Endothelial cell of umbilical vein (primary cell): Measurements from ENCODE around the gene ZBTB32.

Source experiments
- CTCF ChIP-seq, 2 donors: IDR thresholded peaks; 1 replicate in 1 of 2; 2 replicates in 1 of 2; pipeline ENCODE4 v1.5.1; 2011; ENCODE audit warnings: low read length in 2 of 2, mild to moderate bottlenecking in 2 of 2, moderate library complexity in 2 of 2, control low read depth in 1 of 2, inconsistent platforms in 1 of 2, low read depth in 1 of 2; ENCODE audit not compliant: insufficient read depth in 1 of 2; ENCODE audit errors: extremely low read depth in 1 of 2
- EZH2 ChIP-seq: IDR thresholded peaks from 2 replicates; pipeline ENCODE4 v1.6.1; 2012; ENCODE audit warnings: borderline replicate concordance, low read depth, mild to moderate bottlenecking, moderate library complexity, low read length, inconsistent platforms; ENCODE audit not compliant: severe bottlenecking
- FOS ChIP-seq: IDR thresholded peaks from 2 replicates; pipeline ENCODE4 v1.6.1; 2011; ENCODE audit warnings: mild to moderate bottlenecking, low read length, moderate library complexity, borderline replicate concordance; ENCODE audit not compliant: insufficient read depth
- GATA2 ChIP-seq: IDR thresholded peaks from 2 replicates; pipeline ENCODE4 v1.7.0; 2011; ENCODE audit warnings: low read depth, mild to moderate bottlenecking, moderate library complexity, mixed read lengths, low read length; ENCODE audit not compliant: insufficient read length, insufficient read depth
- MAX ChIP-seq: IDR thresholded peaks from 2 replicates; pipeline ENCODE4 v1.6.1; 2011; ENCODE audit not compliant: insufficient read depth, insufficient read length
- MYC ChIP-seq: IDR thresholded peaks from one replicate; pipeline ENCODE4 v1.6.1; 2011; ENCODE audit warnings: mild to moderate bottlenecking, low read depth, low read length
- POLR2A ChIP-seq: IDR thresholded peaks from 2 replicates; pipeline ENCODE4 v1.6.1; 2012; ENCODE audit warnings: low read depth, mild to moderate bottlenecking, control low read depth, low read length
- POLR2AphosphoS5 ChIP-seq: IDR thresholded peaks from 2 replicates; pipeline ENCODE4 v1.6.1; 2012; ENCODE audit warnings: low read depth, mild to moderate bottlenecking, control low read depth, low read length, moderate library complexity; ENCODE audit not compliant: insufficient read depth

DNA sequence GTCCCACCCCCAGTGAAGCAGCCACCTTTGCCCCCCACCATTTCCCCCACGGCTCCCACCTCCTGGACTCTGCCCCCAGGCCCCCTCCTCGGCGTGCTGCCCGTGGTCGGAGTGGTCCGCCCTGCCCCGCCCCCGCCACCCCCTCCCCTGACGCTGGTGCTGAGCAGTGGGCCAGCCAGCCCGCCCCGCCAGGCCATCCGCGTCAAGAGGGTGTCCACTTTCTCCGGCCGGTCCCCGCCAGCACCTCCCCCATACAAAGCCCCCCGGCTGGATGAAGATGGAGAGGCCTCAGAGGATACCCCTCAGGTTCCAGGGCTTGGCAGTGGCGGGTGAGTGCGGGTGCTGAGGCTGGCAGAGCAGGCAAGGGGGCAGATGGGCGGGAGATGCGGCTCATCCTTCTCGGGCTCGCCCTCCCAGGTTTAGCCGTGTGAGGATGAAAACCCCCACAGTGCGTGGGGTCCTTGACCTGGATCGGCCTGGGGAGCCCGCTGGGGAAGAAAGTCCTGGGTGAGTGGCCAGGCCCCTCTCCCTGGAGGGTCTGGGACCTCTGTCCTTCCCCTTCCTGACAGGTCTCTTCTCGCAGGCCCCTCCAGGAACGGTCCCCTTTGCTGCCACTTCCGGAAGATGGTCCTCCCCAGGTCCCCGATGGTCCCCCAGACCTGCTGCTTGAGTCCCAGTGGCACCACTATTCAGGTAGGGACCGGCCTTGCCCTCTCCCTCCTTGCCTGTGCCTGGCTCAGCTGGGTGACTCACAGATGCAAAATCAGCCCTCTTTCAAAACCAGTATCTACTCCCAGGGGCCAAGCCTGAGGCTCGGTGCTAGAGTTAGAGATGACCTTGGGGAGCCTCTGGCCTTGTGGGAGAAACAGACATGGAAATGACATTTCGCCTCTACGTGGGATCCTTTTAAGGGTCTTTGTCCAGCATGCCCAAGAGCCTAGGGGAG is 29.1 kb downstream of the ZBTB32 start:
- no peak for TF ChIP-seq CTCF (IDR thresholded peaks at IDR 0.05; ENCODE audit: extremely low read depth in 1 of 2, insufficient read depth in 1 of 2, low read depth in 1 of 2, low read length in 2 of 2)
- no peak for TF ChIP-seq POLR2A
- no peak for TF ChIP-seq MAX
- TF ChIP-seq EZH2: no peak
- no peak for TF ChIP-seq POLR2AphosphoS5
- TF ChIP-seq GATA2: no peak
- no peak for TF ChIP-seq MYC
- TF ChIP-seq FOS: no peak
